CD14-positive monocyte (primary cell): Measurements from ENCODE around the gene AMD1. TPM values are rescaled to one million over a fixed set of nuclear protein-coding genes. Genes with fewer than 3 reads are reported as not detected.

Source experiments
- DNase-seq, 3 donors: peaks; one replicate each; pipeline ENCODE4 v3.0.0-alpha.2; 2011 to 2022
- H2AFZ ChIP-seq: 2 replicates; pipeline ENCODE4 v1.6.0; 2012; ENCODE audit warnings: mild to moderate bottlenecking, low read depth, low read length, inconsistent platforms; ENCODE audit not compliant: insufficient read depth, poor library complexity, severe bottlenecking
- H3K27ac ChIP-seq, 2 donors: 1 replicate in 1 of 2; 2 replicates in 1 of 2; pipeline ENCODE4 v1.5.1; 2012 to 2013; ENCODE audit warnings: low read length in 2 of 2, control low read depth in 1 of 2, inconsistent platforms in 1 of 2, low read depth in 1 of 2, mild to moderate bottlenecking in 1 of 2
- H3K27me3 ChIP-seq, 2 donors: one replicate each; pipeline versions ENCODE4 v1.6.0 to v1.6.1; 2011 to 2013; ENCODE audit warnings: low read length in 2 of 2; ENCODE audit not compliant: control insufficient read depth in 2 of 2, insufficient read depth in 2 of 2
- H3K36me3 ChIP-seq, 2 donors: replicated peaks in 1 of 2; 1 replicate in 1 of 2; 2 replicates in 1 of 2; pipeline versions ENCODE4 v1.5.1 to v1.6.1; 2012 to 2013; ENCODE audit warnings: low read length in 2 of 2, control low read depth in 1 of 2, inconsistent platforms in 1 of 2, mild to moderate bottlenecking in 1 of 2; ENCODE audit not compliant: insufficient read depth in 2 of 2, control insufficient read depth in 1 of 2
- H3K4me1 ChIP-seq, 2 donors: 1 replicate in 1 of 2; 2 replicates in 1 of 2; pipeline versions ENCODE4 v1.5.1 to v1.6.1; 2012 to 2013; ENCODE audit warnings: low read length in 2 of 2, control low read depth in 1 of 2, inconsistent platforms in 1 of 2, mild to moderate bottlenecking in 1 of 2, moderate library complexity in 1 of 2; ENCODE audit not compliant: insufficient read depth in 2 of 2, control insufficient read depth in 1 of 2
- H3K4me2 ChIP-seq: replicated peaks from 2 replicates; pipeline ENCODE3; 2012; ENCODE audit warnings: low read length, moderate library complexity, mild to moderate bottlenecking; ENCODE audit not compliant: poor library complexity, severe bottlenecking; ENCODE audit errors: extremely low read depth
- H3K4me3 ChIP-seq, 3 experiments: fragments of 200-600 bp in 1 of 3; sonication (generic) in 1 of 3; replicated peaks in 1 of 3; 1 replicate in 2 of 3; 2 replicates in 1 of 3; pipeline ENCODE4 v1.5.1; 2011 to 2013; ENCODE audit warnings: low read length in 3 of 3, mild to moderate bottlenecking in 3 of 3, control low read depth in 2 of 3, low read depth in 2 of 3, inconsistent platforms in 1 of 3, moderate library complexity in 1 of 3
- H3K79me2 ChIP-seq: 2 replicates; pipeline ENCODE4 v1.6.0; 2012; ENCODE audit warnings: mild to moderate bottlenecking, control low read depth, inconsistent platforms, low read length, moderate library complexity; ENCODE audit not compliant: insufficient read depth
- H3K9ac ChIP-seq: 2 replicates; pipeline ENCODE4 v1.6.0; 2017; ENCODE audit warnings: low read length, mild to moderate bottlenecking; ENCODE audit not compliant: insufficient read depth, poor library complexity, severe bottlenecking
- H3K9me3 ChIP-seq, 2 donors: replicated peaks in 1 of 2; 1 replicate in 1 of 2; 2 replicates in 1 of 2; pipeline versions ENCODE4 v1.5.1 to v1.6.1; 2012 to 2013; ENCODE audit warnings: low read length in 2 of 2, control low read depth in 1 of 2; ENCODE audit not compliant: control insufficient read depth in 1 of 2, insufficient read depth in 1 of 2
- H4K20me1 ChIP-seq: 2 replicates; pipeline ENCODE4 v1.6.0; 2012; ENCODE audit warnings: mild to moderate bottlenecking, low read length, control low read depth, moderate library complexity; ENCODE audit not compliant: insufficient read depth
- H3K27ac Mint-ChIP-seq, 7 donors: one replicate each; pipeline ENCODE4 v1.8.0; 2020; ENCODE audit warnings: mild to moderate bottlenecking in 7 of 7, mixed read lengths in 7 of 7, moderate library complexity in 6 of 7, inconsistent platforms in 2 of 7
- H3K27me3 Mint-ChIP-seq, 3 donors: one replicate each; pipeline ENCODE4 v1.8.0; 2021 to 2022; ENCODE audit warnings: low read depth in 3 of 3, mild to moderate bottlenecking in 3 of 3, mixed read lengths in 3 of 3, moderate library complexity in 3 of 3, inconsistent platforms in 1 of 3
- H3K36me3 Mint-ChIP-seq, 2 donors: one replicate each; pipeline ENCODE4 v1.8.0; 2020; ENCODE audit warnings: mixed read lengths in 2 of 2, inconsistent platforms in 1 of 2, mild to moderate bottlenecking in 1 of 2
- H3K4me1 Mint-ChIP-seq: one replicate; pipeline ENCODE4 v1.8.0; 2020; ENCODE audit warnings: mild to moderate bottlenecking, mixed read lengths
- H3K4me3 Mint-ChIP-seq, 2 donors: one replicate each; pipeline ENCODE4 v1.8.0; 2020; ENCODE audit warnings: mild to moderate bottlenecking in 2 of 2, mixed read lengths in 2 of 2, moderate library complexity in 1 of 2
- H3K9me3 Mint-ChIP-seq, 7 donors: one replicate each; pipeline ENCODE4 v1.8.0; 2020 to 2022; ENCODE audit warnings: mixed read lengths in 7 of 7, mild to moderate bottlenecking in 6 of 7, moderate library complexity in 6 of 7, inconsistent platforms in 2 of 7
- WGBS: methylation state at CpG from one replicate; pipeline ENCODE4 v1.1.5; 2013; ENCODE audit warnings: missing lambda C conversion rate; ENCODE audit not compliant: insufficient coverage; 5-methylcytosine and 5-hydroxymethylcytosine counted together
- intact Hi-C, 2 donors: fragments of 100-400 bp; cut with micrococcal nuclease; formaldehyde crosslinking; loops; one replicate each; pipeline versions ENCODE4 v1.15.0 to v1.15.1; 2023
- polyA plus RNA-seq, 3 donors: library from polyadenylated mRNA; depleted of rRNA in 1 of 3; unstranded in 2 of 3; stranded (reverse) in 1 of 3; fragments of 300-500 nt in 2 of 3; fragments of >200 nt in 1 of 3; fragmentation: Illumina TruSeq in 2 of 3; gene quantifications; 1 replicate in 2 of 3; 2 replicates in 1 of 3; pipeline ENCODE4 v1.2.3, GENCODE V29; 2012 to 2021
- small RNA-seq: library from RNA; depleted of rRNA; stranded (forward); fragments of <200 nt; gene quantifications from one replicate; pipeline ENCODE3, GENCODE V24; 2012; ENCODE audit warnings: low read depth; ENCODE audit not compliant: insufficient read length
- TF ChIP-seq, protein P1 (sequence below): fragments of 200-600 bp; IDR thresholded peaks from one replicate; pipeline ENCODE4 v1.8.0; 2022; ENCODE audit warnings: antibody characterized with exemption, mild to moderate bottlenecking

AMD1 gene
- polyA plus RNA-seq, 3 donors: 35.0 to 60.5 (median 45.3) TPM

DNA sequence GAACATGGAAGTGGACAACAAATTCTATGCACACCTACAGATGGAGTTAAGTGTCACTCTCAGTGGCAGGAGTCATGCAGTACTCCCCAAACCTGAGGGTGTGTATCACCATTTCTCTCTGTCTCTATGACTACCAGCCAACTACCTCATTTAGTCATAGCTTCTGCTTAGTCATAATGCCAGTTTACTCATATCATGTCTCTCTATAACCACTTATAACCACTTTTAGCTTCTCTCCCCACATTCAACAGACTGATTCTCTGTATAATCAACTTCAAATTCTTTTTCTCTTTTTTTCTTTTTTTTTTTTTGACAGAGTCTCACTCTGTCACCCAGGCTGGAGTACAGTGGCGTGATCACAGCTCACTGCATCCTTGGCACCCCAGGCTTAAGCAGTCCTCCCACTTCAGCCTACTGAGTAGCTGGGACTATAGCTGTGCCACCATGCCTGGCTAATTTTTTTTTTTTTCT lies 70.1 kb downstream of the AMD1 start:
- Mint-ChIP-seq H3K4me3 (peak overlapping the region in 1 of 2 donors; percentile 15), H3K4me1 (peaks cover 13% of the 10 kb centered on the region), H3K36me3 (no peaks in the 10 kb centered on the region), H3K27me3 (peaks cover 0 to 2% (median 0%) of the 10 kb centered on the region in 3 donors), H3K9me3 (no peaks in the 10 kb centered on the region), H3K27ac (peak overlapping the region; percentile 86 to 98 (median 94))
- peak; percentile 91 to 99 (median 98) for DNase-seq
- intact Hi-C loops: loop anchor here (5.0 to 10.0 kb wide), 2 partner anchors 67 to 420 kb away; no protein-coding TSS in a partner anchor
- H3K36me3 ChIP-seq: no peaks in the 10 kb centered on the region
- H3K27me3 ChIP-seq: no peaks in the 10 kb centered on the region
- H3K4me3 ChIP-seq: no peak overlapping the region
- no peak overlapping the region for H2AFZ ChIP-seq
- peaks cover 13 to 17% of the 10 kb centered on the region in 2 donors for H3K4me1 ChIP-seq
- 20% methylated on average over 1 of the region's 1 CpG for WGBS
- no peaks in the 10 kb centered on the region for H3K79me2 ChIP-seq
- peak overlapping the region; percentile 40 for H3K9ac ChIP-seq
- no peaks in the 10 kb centered on the region for H3K9me3 ChIP-seq
- H3K4me2 ChIP-seq: no peak overlapping the region
- TF ChIP-seq, protein P1, sequence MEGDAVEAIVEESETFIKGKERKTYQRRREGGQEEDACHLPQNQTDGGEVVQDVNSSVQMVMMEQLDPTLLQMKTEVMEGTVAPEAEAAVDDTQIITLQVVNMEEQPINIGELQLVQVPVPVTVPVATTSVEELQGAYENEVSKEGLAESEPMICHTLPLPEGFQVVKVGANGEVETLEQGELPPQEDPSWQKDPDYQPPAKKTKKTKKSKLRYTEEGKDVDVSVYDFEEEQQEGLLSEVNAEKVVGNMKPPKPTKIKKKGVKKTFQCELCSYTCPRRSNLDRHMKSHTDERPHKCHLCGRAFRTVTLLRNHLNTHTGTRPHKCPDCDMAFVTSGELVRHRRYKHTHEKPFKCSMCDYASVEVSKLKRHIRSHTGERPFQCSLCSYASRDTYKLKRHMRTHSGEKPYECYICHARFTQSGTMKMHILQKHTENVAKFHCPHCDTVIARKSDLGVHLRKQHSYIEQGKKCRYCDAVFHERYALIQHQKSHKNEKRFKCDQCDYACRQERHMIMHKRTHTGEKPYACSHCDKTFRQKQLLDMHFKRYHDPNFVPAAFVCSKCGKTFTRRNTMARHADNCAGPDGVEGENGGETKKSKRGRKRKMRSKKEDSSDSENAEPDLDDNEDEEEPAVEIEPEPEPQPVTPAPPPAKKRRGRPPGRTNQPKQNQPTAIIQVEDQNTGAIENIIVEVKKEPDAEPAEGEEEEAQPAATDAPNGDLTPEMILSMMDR: no peak
- H3K27ac ChIP-seq: peak overlapping the region; percentile 85 to 86
- H4K20me1 ChIP-seq: no peaks in the 10 kb centered on the region

Small RNA genes lying within 50 kb of the gene (small RNA-seq; reads per million reads assigned to genes)
- gene RNU6-1115P: not detected
- not detected for gene SNORA40C

Other genes starting within 250 kb of the AMD1 start
- 10 to 100 TPM in 1 of 3 donors, 1 to 10 TPM in 2; 2.7 to 12.0 (median 3.9) TPM for gene CDK19, start 59.3 kb upstream of the AMD1 start, polyA plus RNA-seq
- gene GTF3C6, start 83.9 kb downstream of the AMD1 start, polyA plus RNA-seq: 10 to 100 TPM; 15.1 to 93.9 (median 91.1) TPM
- gene RPF2, start 107.3 kb downstream of the AMD1 start, polyA plus RNA-seq: 10 to 100 TPM in 2 of 3 donors, 1 to 10 TPM in 1; 3.7 to 13.1 (median 11.7) TPM
- under 1 TPM in 2 of 3 donors, not detected in 1; 0.05 to 0.15 TPM for gene SLC16A10, start 212.7 kb downstream of the AMD1 start, polyA plus RNA-seq